CD4-positive, alpha-beta T cell treated with Interleukin-17A for 1 hour (primary cell): Measurements from ENCODE around the gene SLC38A5.

Experiments
- DNase-seq: peaks from one replicate; pipeline ENCODE4 v3.0.0-alpha.2; 2020

The SLC38A5 gene

DNA sequence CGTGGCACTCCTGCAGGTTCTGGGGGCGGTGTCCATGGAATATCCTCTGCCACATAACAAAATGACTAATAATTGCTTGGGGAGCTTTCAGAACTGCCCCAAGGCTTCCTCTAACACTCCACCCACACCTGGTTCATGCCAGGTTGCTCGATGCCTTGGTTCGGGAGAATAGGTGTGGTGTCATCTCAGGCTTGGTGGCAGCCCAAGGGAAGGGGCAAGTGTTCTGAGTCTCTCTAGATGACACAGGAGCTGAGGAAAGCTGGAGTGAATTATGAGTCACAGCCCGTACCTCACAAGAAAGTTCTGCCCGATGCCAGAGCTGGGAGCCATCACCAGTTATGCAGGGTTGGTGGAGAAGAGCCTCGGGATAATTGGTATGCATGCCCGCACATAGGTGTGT is 20.6 kb upstream of the SLC38A5 start:
- no peak for DNase-seq

DNA sequence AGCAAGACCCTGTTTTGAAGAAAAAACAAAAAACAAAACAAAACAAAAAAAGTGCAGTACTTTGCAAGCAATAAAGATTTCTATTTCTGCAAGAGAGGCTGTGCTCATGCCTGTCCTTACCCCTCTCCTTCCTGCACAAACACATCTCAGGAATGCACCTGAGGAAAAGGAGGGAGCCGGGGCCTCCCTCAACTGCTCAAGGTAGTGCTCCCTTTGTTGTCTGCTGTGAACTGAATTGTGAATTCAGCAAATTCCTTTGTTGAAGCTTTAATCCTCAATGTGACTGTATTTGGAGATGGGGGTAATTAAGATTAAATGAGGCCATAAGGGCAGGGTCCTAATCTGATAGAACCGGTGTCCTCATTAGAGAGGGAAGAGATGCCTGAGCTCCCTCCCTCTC is 19.8 kb upstream of the SLC38A5 start:
- no peak for DNase-seq

DNA sequence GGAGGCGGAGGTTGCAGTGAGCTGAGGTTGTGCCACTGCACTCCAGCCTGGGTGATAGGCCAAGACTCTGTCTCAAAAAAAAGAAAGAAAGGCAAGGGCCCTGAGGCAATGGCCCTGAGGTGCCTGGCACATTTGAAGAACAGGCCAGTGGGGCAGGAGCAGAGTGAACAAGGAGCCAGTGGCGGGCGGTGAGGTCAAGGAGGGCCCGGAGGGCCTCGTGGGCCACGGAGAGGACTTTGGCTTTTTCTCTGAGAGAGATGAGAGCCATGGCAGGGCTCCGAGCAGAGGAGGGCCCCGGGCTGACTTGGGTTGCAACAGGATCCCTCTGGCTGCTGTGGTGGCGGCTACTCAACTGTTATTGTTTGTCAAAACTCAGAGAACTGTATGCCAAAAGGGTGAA is 19.2 kb upstream of the SLC38A5 start:
- no peak for DNase-seq

DNA sequence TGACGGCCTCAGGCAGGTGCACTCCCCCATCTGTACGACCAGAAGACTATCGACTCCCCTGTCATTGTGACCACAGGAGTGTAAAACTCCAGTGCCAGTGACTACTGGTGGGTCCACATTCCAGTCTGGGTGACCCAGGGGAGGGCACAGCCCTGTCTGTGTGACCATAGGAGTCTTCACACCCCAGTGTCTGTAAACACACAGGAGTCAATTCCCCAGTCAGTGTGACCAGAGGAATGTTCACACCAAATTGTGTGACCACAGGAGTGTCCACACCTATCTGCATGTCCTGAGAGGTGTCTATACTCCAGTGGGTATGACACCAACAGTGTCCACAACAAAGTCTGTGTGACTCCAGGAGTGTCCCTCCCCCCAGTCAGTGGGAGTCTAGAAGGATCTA is 18.0 kb upstream of the SLC38A5 start:
- DNase-seq = no peak

DNA sequence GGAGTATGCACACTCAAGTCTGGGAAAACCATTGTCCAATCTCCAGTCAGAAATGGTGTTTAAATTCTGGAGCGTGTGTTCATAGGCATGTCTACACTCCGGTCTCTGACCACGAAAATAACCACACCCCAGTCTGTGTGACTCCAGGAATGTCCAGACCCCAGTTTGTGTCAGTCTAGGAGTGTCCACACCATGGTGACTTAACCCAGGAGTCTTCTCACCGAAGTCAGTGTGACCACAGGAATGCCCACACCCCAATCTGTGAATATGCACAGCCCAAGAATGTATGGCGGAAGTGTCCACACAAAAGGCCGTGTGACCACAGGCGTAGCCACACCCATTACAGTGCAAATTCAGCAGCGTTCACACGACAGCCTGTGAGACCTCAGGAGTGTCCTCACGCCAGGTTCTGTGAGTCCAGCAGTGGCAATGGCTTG is 17.3 kb upstream of the SLC38A5 start:
- DNase-seq = no peak

DNA sequence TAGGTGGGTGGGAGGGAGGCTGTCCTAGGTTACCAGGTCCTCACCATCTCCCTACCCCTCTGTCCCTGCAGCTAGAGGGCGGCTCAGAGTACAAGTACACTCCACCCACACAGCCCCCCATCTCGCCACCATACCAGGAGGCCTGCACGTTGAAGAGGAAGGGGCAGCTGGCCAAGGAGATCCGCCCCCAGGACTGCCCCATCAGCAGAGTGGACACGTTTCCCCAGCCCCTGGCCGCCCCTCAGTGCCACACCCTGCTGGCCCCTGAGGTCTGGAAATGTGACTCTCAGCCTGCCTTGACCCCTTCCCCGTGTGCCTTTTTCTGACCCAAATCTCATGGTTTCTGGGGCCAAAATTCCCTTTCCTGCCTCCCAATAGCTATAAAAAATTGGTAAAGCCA is 12.5 kb upstream of the SLC38A5 start:
- no peak for DNase-seq

DNA sequence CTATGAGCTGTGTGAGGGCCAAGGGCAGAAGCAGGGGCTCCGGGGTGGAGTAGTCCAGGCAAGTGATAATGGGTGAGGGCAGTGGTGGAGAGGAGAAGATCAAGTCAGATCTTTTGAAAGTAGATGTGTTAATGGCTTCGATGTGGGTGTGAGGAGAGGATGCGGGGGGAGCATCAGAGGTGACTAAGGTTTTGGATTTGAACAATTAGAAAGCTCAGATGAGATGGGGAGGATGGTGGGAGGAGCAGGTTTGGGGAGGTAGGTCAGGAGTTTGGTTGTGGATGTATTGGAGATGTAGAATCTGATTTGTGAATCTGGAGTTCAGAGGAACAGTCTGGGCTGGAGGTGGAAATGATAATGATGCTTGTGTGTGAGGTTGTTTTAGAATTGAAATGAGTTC is 10.5 kb upstream of the SLC38A5 start:
- no peak for DNase-seq

DNA sequence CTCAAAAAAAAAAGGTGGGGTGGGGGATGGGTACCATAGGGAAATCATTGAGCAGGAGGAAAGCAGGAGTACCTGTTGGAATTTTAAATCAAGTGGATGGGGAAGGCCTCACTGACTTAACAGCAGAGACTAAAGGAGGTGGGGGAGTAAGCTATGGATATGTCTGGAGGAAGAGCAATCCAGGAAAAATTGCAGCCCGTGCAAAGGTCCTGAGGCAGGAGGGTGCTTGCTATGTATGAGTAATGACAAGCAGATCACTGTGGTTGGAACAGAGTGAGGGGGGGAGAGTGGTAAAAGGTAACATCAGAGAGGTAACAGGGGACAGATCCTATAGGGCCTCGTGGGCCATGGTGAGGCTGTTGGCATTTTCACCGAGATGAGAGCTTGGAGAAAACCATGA is 10.1 kb upstream of the SLC38A5 start:
- no peak for DNase-seq

DNA sequence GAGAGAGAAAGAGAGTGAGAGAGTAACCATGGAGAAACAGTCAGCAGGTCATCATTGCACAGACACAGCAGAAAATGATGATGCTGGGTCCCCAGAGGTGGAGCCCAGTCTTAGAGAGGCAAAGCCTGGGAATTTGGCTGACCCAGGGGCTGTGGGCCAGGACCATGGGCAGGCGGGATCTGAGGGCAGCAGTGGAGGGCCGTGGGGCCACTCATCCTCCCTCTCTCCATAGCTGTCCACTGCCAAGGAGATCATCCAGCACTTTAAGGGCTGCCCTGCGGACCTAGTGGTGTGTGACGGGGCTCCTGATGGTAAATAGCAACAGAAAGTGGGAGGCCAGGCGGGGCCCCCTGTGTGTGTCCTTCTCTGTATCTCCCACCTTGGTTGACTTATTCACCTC is 8.7 kb upstream of the SLC38A5 start:
- DNase-seq = no peak

DNA sequence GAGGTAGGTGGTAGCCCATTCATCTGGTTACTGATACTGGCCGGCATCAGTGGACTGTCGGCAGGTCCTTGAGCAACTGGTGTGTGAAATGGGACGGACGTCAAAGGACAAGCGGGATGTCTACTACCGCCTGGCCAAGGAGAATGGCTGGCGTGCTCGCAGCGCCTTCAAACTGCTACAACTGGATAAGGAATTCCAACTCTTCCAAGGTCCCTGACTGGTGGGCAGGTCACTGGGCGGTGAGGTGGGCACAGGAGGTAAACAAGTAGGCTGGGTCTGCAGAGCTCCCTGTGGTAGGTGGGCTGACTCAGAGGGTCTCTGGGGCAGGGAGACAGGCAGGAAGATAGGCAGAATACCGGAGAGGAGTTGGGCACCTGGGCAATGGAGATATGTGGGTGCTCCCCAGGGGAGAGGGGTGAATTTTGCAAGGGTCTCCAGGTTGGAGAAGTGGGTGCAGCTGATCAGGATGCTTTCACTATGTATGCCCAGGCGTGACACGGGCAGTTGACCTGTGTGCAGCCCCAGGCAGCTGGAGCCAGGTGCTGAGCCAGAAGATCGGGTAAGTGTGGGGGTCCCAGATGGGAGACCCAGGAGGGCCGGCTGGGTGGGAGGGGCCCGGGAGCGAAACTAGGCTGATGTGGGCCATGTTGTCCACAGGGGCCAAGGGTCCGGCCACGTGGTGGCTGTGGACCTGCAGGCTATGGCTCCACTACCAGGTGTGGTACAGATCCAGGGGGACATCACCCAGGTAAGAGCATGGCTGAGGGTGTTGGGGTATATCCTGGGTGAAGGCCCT is 8.1 kb upstream of the SLC38A5 start:
- DNase-seq = no peak

DNA sequence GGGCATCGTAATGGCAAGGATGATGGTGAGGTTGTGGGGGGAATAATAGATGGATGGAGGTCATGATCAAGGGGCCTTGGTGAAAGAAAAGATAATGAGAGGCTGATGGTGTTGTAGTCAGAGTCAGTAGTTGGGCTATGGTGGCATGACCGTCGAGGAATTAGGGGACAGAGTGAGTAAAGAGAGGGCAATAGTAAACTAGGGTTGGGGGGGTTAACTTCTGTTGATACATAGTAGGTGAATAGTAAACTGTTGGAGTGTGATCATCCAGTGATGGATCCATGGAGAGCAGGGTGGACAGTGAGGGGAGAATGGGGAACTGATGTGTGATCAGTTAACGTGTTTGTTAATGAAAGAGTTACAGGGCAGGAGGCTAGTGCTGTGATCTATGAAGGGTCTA is 6.9 kb upstream of the SLC38A5 start:
- DNase-seq = no peak

DNA sequence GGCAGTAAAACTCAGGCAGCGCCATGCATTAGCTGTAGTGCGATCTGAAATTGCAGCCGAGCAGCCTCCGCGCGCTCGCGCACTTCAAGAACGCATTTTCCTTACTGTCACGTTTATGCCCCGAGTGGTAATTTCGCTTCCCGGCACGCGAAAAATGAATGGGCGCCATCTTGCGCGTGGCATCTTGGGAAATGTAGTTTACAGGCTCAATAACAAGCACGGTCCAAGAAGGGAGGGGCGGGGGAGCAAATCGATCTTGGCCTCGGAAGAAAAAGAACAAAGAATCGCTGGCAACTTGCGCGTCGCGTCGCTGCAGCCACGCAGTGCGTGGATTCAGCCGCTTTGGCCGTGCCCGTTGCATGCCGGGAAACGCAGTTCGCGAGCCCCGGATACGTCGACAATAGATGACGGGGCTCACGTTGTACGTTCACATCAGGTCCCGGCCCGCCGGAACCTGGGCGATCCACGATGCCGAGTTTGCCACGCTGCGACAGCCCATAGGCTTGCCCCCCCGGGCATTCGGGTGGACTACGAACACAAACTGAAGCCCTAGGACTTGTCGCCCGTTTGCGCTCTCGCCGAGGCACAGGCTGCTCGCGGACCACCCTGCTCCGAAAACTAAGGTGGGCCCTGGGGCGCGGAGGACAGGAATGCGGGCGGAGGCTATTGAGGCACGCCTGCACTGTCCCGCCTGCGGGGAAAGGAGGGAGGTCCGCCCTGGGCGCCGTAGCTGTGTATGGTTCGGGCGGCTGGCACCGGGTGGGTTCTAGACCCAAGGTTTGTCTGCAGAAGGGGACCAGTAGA is 5.9 kb upstream of the SLC38A5 start, which contains the start of gene FTSJ1:
FTSJ1 (plus strand) TSS at position 426 of the 804 bp plus-strand sequence. CDS start 1,849 bp downstream, outside the sequence.
- peak; percentile 96 for DNase-seq

DNA sequence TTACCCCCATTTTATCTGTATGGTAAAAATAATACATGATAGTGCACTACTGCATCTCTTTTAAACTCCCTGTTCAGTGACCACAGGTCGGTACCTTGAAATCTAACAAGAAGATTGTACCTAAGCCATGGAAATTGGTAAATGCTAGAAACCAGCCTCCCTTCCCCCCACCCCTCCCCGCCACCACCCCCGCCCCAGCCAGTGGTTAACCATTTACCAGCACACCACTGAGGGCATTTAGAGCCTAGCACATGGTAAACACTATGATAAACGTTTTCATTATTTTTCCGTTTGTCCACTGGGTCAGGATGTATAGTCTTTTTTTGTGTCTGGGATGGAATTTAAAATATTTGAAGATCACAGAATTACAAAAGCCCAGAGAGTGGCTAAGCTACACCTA is 5.2 kb upstream of the SLC38A5 start:
- DNase-seq = no peak

DNA sequence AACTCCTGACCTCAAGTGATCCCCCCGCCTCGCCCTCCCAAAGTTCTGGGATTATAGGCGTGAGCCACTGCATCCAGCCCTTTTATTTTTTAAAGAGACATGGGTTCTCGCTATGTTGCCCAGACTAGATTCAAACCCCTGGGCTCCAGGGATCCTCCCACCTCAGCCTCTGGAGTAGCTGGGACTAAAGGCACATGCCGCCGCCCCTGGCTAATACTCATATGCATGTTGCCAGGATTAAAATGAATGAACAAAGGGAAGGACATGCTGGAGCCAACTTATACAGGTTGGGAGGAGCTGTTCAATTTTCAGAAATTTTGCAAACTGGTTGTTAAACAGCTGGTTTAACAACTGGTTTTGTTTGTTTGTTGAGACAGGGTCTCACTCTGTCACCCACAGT is 4.5 kb upstream of the SLC38A5 start:
- DNase-seq = no peak

DNA sequence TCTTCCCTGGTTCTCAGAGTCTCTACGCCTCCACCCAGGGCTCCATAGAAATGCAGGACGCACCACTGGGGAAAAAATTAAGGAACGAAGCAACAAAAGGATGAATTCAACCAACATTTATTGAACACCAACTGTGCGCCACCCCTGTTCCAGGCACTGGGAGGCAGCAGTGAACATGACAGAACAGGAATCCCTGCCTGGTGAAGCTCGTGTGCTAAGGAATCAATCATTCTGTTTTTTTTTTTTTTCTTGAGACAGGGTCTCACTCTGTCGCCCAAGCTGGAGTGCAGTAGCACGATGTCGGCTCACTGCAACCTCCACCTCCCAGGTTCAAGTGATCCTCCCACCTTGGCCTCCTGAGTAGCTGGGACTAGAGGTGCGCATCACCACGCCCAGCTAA is 4.1 kb upstream of the SLC38A5 start:
- DNase-seq = no peak

DNA sequence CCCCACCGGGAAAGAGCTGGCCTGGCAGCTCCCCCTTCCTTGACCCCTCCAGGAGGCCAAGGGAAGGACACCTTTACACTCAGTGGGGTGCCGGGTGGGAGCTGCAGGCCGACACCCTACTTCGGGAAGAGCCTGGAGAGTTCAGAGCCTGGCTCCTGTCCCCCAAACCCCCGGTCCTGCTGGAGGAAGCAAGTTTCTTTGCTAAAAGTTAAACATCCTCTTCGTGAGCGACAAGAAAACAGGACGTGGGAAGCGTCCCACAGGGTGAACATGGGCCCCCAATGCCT is 3.6 kb upstream of the SLC38A5 start:
- DNase-seq = no peak

DNA sequence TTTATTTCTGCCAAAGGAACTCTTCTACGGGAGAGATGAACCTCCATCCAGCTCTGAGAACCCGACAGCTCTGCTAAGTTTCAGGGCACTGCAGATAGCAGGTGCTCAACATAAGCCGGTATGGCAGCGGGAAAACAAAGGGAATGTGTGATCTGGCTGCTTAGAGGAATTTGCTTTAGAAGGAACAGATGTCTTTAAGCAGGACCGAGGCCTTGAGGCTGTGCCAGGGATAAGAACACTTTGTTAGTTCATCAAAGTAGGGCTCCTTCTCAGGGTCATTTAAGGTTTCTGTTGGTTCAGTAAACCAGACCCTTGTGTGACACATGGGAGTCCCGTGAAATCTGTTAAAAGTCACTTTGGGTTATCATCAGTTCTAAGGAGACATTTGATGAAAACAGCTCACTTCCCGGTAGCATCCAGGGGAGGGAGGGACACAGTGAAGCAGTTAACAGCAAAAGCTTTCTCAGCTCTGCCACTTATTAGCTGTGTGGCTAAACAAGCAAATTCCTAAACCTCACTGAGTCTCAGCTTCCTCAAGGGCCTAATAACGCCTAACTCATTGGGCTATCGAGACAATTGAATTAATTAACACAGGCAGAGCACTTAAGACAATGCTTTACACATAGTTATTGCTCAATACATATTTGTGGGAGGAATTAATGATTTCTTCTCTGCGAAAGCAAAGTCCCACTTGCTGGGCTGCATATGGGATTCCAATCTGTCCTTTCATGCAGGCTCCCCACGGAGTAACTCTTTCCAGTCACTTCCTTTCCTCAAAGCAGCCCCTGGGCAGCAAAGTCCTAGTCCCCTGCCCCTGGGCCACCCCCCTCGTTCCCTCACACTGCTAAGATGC is 3.0 kb upstream of the SLC38A5 start:
- DNase-seq = no peak

DNA sequence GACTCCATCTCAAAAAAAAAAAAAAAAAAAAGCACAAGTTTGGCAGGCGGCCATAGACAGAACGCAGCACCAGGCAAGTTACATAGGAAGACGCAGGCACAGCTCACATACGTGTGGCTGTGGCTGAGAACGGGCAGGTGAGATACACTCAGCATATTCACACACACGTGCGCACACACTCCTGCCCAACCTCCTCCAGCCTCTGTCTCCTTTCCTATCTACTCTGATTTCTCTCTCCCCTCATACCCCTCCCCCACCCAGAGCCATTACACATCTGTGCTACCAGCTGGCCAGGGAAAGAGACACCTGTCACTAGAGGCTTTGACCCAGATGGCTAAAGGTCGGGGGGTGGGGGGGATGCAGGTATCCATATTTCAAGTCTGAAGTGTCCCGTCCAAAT is 2.2 kb upstream of the SLC38A5 start:
- DNase-seq = no peak

DNA sequence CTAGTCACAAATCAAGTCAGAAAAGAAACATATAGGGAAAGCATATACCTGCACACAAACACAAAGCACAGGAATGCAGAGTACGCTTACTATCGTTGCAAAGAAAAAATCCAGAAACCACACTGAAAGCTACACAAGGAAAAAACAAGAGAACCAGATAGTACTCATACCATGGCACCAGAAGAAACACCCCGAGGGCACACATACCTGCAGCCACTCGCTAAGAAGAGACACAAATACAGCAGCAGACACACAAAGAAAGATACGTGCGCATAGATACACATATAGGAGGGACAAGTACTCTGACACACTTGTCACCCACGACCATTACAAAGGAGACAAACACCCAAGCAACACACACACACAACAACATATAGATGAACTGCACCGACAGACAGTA is 1.4 kb upstream of the SLC38A5 start:
- no peak for DNase-seq

DNA sequence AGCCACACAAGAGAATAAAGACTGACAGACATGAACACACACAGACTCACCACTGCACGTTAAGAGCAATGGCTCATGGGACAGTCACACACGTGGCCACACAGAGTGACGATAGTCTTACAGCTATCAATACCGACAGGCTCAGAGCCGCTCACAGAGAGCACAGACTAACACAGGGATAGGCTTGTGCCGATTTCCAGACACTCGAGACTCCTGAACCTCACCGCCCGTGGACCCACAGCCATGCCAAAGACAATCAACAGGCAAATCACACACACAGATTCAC is 716 bp upstream of the SLC38A5 start:
- DNase-seq = no peak

DNA sequence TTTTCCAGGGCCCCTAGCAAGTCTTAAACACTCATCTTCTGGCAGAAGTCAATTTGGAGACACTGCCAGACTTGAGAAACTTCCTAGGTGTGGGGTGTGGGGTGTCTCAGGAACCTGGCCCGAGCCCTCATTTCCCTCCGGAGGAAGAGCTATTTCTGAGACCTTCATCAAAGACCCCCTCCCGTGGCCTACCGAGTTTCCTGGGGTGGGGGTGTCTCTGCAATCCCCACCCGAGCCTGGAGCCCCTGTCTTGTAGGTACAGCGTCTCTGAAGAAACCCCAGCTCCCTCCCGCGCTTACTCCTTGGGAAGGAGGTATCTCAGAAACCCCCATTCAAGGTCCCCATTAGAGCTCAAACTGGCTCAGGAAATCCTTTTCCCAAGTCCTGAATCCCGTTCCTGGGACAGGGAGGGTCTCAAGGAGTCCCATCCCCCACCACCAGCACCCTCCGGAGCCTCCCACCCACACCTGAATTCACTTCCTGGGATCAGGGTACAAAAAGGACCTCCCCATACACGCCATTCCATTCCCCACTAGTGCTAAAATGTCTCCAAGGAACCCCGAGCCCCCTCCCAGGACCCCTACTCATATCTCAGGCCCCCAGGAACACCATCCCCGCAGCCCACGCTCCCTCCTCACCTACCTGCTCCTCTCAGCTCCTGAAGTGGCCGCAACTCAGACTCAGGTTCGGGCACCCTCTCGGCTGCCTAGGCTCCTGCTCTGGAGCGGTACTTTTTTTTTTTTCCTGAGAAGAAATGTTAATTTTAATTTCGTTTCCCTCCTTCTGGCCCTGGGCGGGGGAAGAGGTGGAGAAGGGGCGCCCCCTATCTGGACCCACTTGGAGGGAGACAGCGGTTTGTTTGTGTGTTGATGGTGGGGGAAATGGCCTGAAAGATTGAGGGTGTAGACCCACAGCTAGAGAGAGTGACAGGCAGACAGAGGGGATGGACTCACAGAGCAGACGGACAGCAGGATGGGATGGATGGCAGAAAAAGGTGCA is 1.1 kb downstream of the SLC38A5 start:
- peak; percentile 62 for DNase-seq

DNA sequence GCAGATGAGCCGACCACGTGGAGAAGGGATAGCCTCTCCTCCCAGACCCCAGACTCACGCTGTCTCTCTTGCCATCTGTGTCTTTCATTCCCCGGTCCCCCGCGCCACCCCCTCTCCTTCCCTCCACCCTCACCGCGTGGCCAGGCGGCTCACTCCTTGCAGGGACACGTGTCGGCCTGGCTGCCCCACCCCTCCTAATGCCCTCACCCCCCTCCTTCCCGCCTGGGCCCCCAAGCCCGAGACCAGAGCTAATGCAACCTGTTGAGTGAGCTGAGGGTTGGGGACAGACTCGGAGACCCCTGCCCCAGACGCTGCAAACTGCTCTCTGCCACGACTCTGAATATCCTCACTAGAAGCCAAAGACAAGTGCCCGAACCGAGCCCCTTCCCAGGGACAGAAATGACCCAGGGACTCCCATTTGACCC is 1.8 kb downstream of the SLC38A5 start:
- peak; percentile 34 for DNase-seq
